ENCODE results near the gene PHF13. TPM values are rescaled to one million over a fixed set of nuclear protein-coding genes. Genes with fewer than 3 reads are reported as not detected.

PHF13 gene
- total and polyA plus RNA-seq, 2 donors (not counting 1 experiment from before 2014, with no cell fraction given), result 12.1 to 13.7 TPM

GRCh38 chr1:6581561-6582305, 31.8 kb upstream of the PHF13 start:
- Histone ChIP-seq H3K4me2 (ENCODE audit: extremely low read depth, insufficient read depth, low read length) (no peak overlapping the region), H3K27ac (ENCODE audit: insufficient read depth, low read length) (no peak overlapping the region), H4K20me1 (ENCODE audit: control insufficient read depth, extremely low read depth, insufficient read depth, low read length) (no peaks in the 10 kb centered on the region)

GRCh38 chr1:6582370-6582769, 31.2 kb upstream of the PHF13 start:
- Histone ChIP-seq H3K27ac (ENCODE audit: insufficient read depth, low read length) (no peak overlapping the region), H2AFZ (ENCODE audit: low read length) (no peak overlapping the region), H3K36me3 (ENCODE audit: control insufficient read depth, insufficient read depth, low read length) (peaks cover 2% of the 10 kb centered on the region), H3K9me3 (ENCODE audit: control insufficient read depth, insufficient read depth, low read depth, low read length) (no peaks in the 10 kb centered on the region), H3K4me2 (ENCODE audit: extremely low read depth, insufficient read depth, low read length) (no peak overlapping the region), H4K20me1 (ENCODE audit: control insufficient read depth, extremely low read depth, insufficient read depth, low read length) (no peaks in the 10 kb centered on the region), H3K4me3 (replicated peaks in 1 of 4; ENCODE audit: control extremely low read depth in 1 of 4, insufficient read depth in 1 of 4, low read depth in 3 of 4, low read length in 4 of 4) (no peak overlapping the region), H3K4me1 (ENCODE audit: control insufficient read depth, extremely low read depth, insufficient read depth, low read length) (peaks cover 12% of the 10 kb centered on the region), H3K27me3 (ENCODE audit: control insufficient read depth, insufficient read depth, low read length) (no peaks in the 10 kb centered on the region), H3K79me2 (ENCODE audit: control insufficient read depth, insufficient read depth, low read length) (peaks cover 6% of the 10 kb centered on the region), H3K9ac (ENCODE audit: insufficient read depth, low read length) (no peak overlapping the region)
- no peak for DNase-seq (ENCODE audit: low read depth in 2 of 2)
- TF ChIP-seq CTCF (conservative IDR thresholded peaks at IDR 0.05 in 1 of 2, IDR thresholded peaks at IDR 0.05 in 1 of 2; ENCODE audit: low read depth in 1 of 2, low read length in 2 of 2) (no peak), EZH2 (IDR thresholded peaks at IDR 0.05; ENCODE audit: low read length, missing control alignments) (no peak)

More at GRCh38 chr1:6581561-6582305, 31.8 kb upstream of the PHF13 start:
- Histone ChIP-seq H3K79me2 (ENCODE audit: control insufficient read depth, insufficient read depth, low read length) (peaks cover 6% of the 10 kb centered on the region), H3K9me3 (ENCODE audit: control insufficient read depth, insufficient read depth, low read depth, low read length) (no peaks in the 10 kb centered on the region), H3K36me3 (ENCODE audit: control insufficient read depth, insufficient read depth, low read length) (peaks cover 2% of the 10 kb centered on the region), H3K4me3 (replicated peaks in 1 of 4; ENCODE audit: control extremely low read depth in 1 of 4, insufficient read depth in 1 of 4, low read depth in 3 of 4, low read length in 4 of 4) (no peak overlapping the region), H3K4me1 (ENCODE audit: control insufficient read depth, extremely low read depth, insufficient read depth, low read length) (peaks cover 12% of the 10 kb centered on the region), H3K9ac (ENCODE audit: insufficient read depth, low read length) (no peak overlapping the region), H2AFZ (ENCODE audit: low read length) (no peak overlapping the region), H3K27me3 (ENCODE audit: control insufficient read depth, insufficient read depth, low read length) (no peaks in the 10 kb centered on the region)
- DNase-seq (ENCODE audit: low read depth in 2 of 2), result peak in 1 of 2 donors; percentile 45
- TF ChIP-seq CTCF (conservative IDR thresholded peaks at IDR 0.05 in 1 of 2, IDR thresholded peaks at IDR 0.05 in 1 of 2; ENCODE audit: low read depth in 1 of 2, low read length in 2 of 2), result no peak
- no peak for TF ChIP-seq EZH2 (IDR thresholded peaks at IDR 0.05; ENCODE audit: low read length, missing control alignments)

GRCh38 chr1:6584126-6585080, 29.1 kb upstream of the PHF13 start:
- no peak for DNase-seq (ENCODE audit: low read depth in 2 of 2)
- peaks cover 8% of the 10 kb centered on the region for H3K4me1 ChIP-seq (ENCODE audit: control insufficient read depth, extremely low read depth, insufficient read depth, low read length)
- H2AFZ ChIP-seq (ENCODE audit: low read length), result no peak overlapping the region
- no peak overlapping the region for H3K9ac ChIP-seq (ENCODE audit: insufficient read depth, low read length)
- H3K36me3 ChIP-seq (ENCODE audit: control insufficient read depth, insufficient read depth, low read length), result peaks cover 9% of the 10 kb centered on the region
- no peak overlapping the region for H3K4me2 ChIP-seq (ENCODE audit: extremely low read depth, insufficient read depth, low read length)
- no peaks in the 10 kb centered on the region for H3K27me3 ChIP-seq (ENCODE audit: control insufficient read depth, insufficient read depth, low read length)
- peaks cover 6% of the 10 kb centered on the region for H3K79me2 ChIP-seq (ENCODE audit: control insufficient read depth, insufficient read depth, low read length)
- H4K20me1 ChIP-seq (ENCODE audit: control insufficient read depth, extremely low read depth, insufficient read depth, low read length), result no peaks in the 10 kb centered on the region
- H3K4me3 ChIP-seq (replicated peaks in 1 of 4; ENCODE audit: control extremely low read depth in 1 of 4, insufficient read depth in 1 of 4, low read depth in 3 of 4, low read length in 4 of 4), result no peak overlapping the region
- no peaks in the 10 kb centered on the region for H3K9me3 ChIP-seq (ENCODE audit: control insufficient read depth, insufficient read depth, low read depth, low read length)
- TF ChIP-seq EZH2 (IDR thresholded peaks at IDR 0.05; ENCODE audit: low read length, missing control alignments) (no peak), CTCF (conservative IDR thresholded peaks at IDR 0.05 in 1 of 2, IDR thresholded peaks at IDR 0.05 in 1 of 2; ENCODE audit: low read depth in 1 of 2, low read length in 2 of 2) (no peak)
- H3K27ac ChIP-seq (ENCODE audit: insufficient read depth, low read length), result no peak overlapping the region

All from fibroblast of lung (primary cell).